ENCODE measurements around the gene PHIP. TPM values are rescaled to one million over a fixed set of nuclear protein-coding genes. Genes with fewer than 3 reads are reported as not detected.

The PHIP gene
- total RNA-seq, 1 donor from 2014 or later = 32.0 TPM

- no peak for TF ChIP-seq CTCF (IDR thresholded peaks at IDR 0.05)
- Histone ChIP-seq H3K27me3 (no peaks in the 10 kb centered on the region), H3K4me3 (no peak overlapping the region), H3K36me3 (peaks cover 35% of the 10 kb centered on the region), H3K9me3 (no peaks in the 10 kb centered on the region), H3K4me1 (peaks cover 7% of the 10 kb centered on the region), H3K27ac (no peak overlapping the region)
- DNase-seq (no peak), ATAC-seq (no peak)
- intact Hi-C loops (cut with DNase I) = no loop called here
Measured at GRCh38 chr6:79042088-79042798, 35.8 kb downstream of the PHIP start.

GRCh38 chr6:79040083-79040482 is 38.0 kb downstream of the PHIP start:
- ATAC-seq = no peak

GRCh38 chr6:79038061-79038460 is 40.0 kb downstream of the PHIP start:
- H3K27ac ChIP-seq = no peak overlapping the region
- intact Hi-C loops (cut with DNase I) = no loop called here
- H3K9me3 ChIP-seq = no peaks in the 10 kb centered on the region
- no peak overlapping the region for H3K4me3 ChIP-seq
- peaks cover 6% of the 10 kb centered on the region for H3K4me1 ChIP-seq
- H3K36me3 ChIP-seq = peaks cover 36% of the 10 kb centered on the region
- no peak for DNase-seq
- no peaks in the 10 kb centered on the region for H3K27me3 ChIP-seq
- TF ChIP-seq CTCF (IDR thresholded peaks at IDR 0.05) = no peak
- no peak for ATAC-seq

More at GRCh38 chr6:79040083-79040482, 38.0 kb downstream of the PHIP start:
- Histone ChIP-seq H3K9me3 (no peaks in the 10 kb centered on the region), H3K27ac (no peak overlapping the region), H3K4me1 (peaks cover 7% of the 10 kb centered on the region), H3K27me3 (no peaks in the 10 kb centered on the region), H3K4me3 (no peak overlapping the region), H3K36me3 (peaks cover 37% of the 10 kb centered on the region)
- no peak for TF ChIP-seq CTCF (IDR thresholded peaks at IDR 0.05)
- DNase-seq = no peak
- intact Hi-C loops (cut with DNase I) = no loop called here

GRCh38 chr6:79034865-79035264 is 43.2 kb downstream of the PHIP start:
- H3K27ac ChIP-seq = no peak overlapping the region
- no peak for TF ChIP-seq CTCF (IDR thresholded peaks at IDR 0.05)

GRCh38 chr6:79033279-79033678 is 44.8 kb downstream of the PHIP start:
- no peak overlapping the region for H3K4me3 ChIP-seq
- no peak overlapping the region for H3K27ac ChIP-seq
- H3K9me3 ChIP-seq = no peaks in the 10 kb centered on the region
- peaks cover 8% of the 10 kb centered on the region for H3K36me3 ChIP-seq
- peaks cover 9% of the 10 kb centered on the region for H3K4me1 ChIP-seq
- intact Hi-C loops (cut with DNase I) = no loop called here
- no peak for TF ChIP-seq CTCF (IDR thresholded peaks at IDR 0.05)
- DNase-seq (no peak), ATAC-seq (no peak)
- H3K27me3 ChIP-seq = no peaks in the 10 kb centered on the region

More at GRCh38 chr6:79034865-79035264, 43.2 kb downstream of the PHIP start:
- no peak for DNase-seq
- no peaks in the 10 kb centered on the region for H3K27me3 ChIP-seq
- H3K36me3 ChIP-seq = peaks cover 9% of the 10 kb centered on the region
- intact Hi-C loops (cut with DNase I) = no loop called here
- ATAC-seq = no peak
- peaks cover 9% of the 10 kb centered on the region for H3K4me1 ChIP-seq
- H3K4me3 ChIP-seq = no peak overlapping the region
- H3K9me3 ChIP-seq = no peaks in the 10 kb centered on the region
